ENCODE data around the gene RERE.

Gene RERE

DNA sequence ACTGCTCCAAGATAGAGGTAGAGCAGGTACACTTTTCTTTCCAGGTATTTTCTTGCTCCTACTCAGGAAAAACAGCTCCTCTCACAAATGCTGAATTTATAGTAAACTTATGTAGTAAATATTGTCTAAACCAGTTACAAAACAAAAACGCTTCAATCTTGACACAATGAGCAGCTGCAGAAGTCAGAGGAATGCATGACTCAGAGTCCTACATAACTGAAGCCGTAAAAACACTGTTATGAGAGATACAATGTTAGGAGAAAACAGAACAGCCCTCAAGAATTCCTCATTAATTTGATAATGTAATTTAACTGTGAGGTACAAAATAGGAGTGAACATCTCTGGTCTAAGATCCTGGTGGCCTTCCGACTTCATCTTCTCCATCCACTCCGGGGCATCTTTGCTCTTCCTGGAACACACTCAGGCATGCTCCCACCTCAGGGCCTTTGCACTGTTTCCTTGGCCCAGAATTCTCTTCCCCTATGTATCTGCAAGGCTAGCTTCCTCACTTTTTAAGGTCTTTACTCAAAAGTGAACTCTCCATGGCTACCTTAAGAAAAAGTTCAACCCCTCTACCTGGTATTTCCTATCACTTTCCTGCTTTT lies 361.0 kb downstream of the RERE start:
- H3F3A ChIP-seq (ENCODE audit: insufficient read depth): no peaks in the 10 kb centered on the region; the same call in 1 of the 2 replicates
- TF ChIP-seq, protein P1, sequence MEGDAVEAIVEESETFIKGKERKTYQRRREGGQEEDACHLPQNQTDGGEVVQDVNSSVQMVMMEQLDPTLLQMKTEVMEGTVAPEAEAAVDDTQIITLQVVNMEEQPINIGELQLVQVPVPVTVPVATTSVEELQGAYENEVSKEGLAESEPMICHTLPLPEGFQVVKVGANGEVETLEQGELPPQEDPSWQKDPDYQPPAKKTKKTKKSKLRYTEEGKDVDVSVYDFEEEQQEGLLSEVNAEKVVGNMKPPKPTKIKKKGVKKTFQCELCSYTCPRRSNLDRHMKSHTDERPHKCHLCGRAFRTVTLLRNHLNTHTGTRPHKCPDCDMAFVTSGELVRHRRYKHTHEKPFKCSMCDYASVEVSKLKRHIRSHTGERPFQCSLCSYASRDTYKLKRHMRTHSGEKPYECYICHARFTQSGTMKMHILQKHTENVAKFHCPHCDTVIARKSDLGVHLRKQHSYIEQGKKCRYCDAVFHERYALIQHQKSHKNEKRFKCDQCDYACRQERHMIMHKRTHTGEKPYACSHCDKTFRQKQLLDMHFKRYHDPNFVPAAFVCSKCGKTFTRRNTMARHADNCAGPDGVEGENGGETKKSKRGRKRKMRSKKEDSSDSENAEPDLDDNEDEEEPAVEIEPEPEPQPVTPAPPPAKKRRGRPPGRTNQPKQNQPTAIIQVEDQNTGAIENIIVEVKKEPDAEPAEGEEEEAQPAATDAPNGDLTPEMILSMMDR (IDR thresholded peaks at IDR 0.05; ENCODE audit: insufficient read depth, low read length, poor library complexity, severe bottlenecking): no peak
- no peak for TF ChIP-seq EZH2phosphoT487 (conservative IDR thresholded peaks at IDR 0.05; ENCODE audit: low read length)
- no peaks in the 10 kb centered on the region for H3K9me3 ChIP-seq (ENCODE audit: insufficient read depth, low read length)
- no peak overlapping the region for H3K9ac ChIP-seq (ENCODE audit: low read length)
- no peak overlapping the region for H3K4me2 ChIP-seq (ENCODE audit: low read depth, low read length, poor library complexity, severe bottlenecking)
- no peaks in the 10 kb centered on the region for H4K20me1 ChIP-seq (ENCODE audit: low read depth, low read length)
- peaks cover 39% of the 10 kb centered on the region; the same call in 1 of the 2 replicates for H3K79me2 ChIP-seq (ENCODE audit: insufficient read depth, low read length)
- H2AFZ ChIP-seq (ENCODE audit: low read depth, low read length, severe bottlenecking): no peak overlapping the region
- no peaks in the 10 kb centered on the region for H3K9me2 ChIP-seq (replicated peaks; ENCODE audit: insufficient read depth, low read length)
- no peak overlapping the region for H3K4me3 ChIP-seq (ENCODE audit: insufficient read depth, low read length, poor library complexity, severe bottlenecking)
- no peaks in the 10 kb centered on the region for H3K27me3 ChIP-seq (ENCODE audit: low read length)
- H3K36me3 ChIP-seq (ENCODE audit: low read length): no peaks in the 10 kb centered on the region
- no peak overlapping the region for H3K27ac ChIP-seq (ENCODE audit: low read depth, low read length)

DNA sequence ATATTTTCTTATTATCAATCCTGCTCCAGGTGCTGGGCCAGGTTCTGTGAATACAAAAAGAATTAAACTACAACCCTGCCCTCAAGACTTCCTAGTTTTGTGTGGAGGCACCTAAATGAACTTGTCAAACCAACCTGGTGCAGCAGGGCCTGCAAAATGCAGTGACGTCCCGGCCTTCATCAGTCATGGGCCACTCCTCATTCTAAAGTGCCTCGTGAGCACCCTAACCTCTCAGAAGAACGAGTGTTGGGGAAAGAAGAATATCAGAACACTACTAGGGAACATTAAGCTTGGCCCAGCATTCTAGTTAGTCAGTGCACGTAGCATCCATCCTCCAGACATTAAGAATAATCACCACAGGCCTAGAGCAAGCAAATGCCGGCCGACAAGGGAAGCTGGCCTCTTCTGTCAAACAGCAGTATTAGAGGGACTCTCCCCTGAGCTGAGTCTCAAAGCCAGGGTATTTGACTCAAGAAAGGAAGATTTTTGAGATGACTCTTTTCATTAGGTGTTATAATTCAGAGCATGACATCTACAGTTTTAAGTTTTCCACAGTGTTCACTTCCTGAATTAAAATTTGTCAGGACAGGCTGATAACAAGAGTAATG lies 361.6 kb downstream of the RERE start:
- Histone ChIP-seq H3K27me3 (ENCODE audit: low read length) (no peaks in the 10 kb centered on the region), H3F3A (ENCODE audit: insufficient read depth) (no peaks in the 10 kb centered on the region; the same call in 1 of the 2 replicates), H3K9ac (ENCODE audit: low read length) (no peak overlapping the region), H3K9me3 (ENCODE audit: insufficient read depth, low read length) (no peaks in the 10 kb centered on the region), H3K9me2 (replicated peaks; ENCODE audit: insufficient read depth, low read length) (no peaks in the 10 kb centered on the region), H2AFZ (ENCODE audit: low read depth, low read length, severe bottlenecking) (no peak overlapping the region), H3K4me3 (ENCODE audit: insufficient read depth, low read length, poor library complexity, severe bottlenecking) (no peak overlapping the region), H3K36me3 (ENCODE audit: low read length) (no peaks in the 10 kb centered on the region), H3K27ac (ENCODE audit: low read depth, low read length) (no peak overlapping the region), H4K20me1 (ENCODE audit: low read depth, low read length) (no peaks in the 10 kb centered on the region), H3K79me2 (ENCODE audit: insufficient read depth, low read length) (peaks cover 37% of the 10 kb centered on the region; the same call in 1 of the 2 replicates), H3K4me2 (ENCODE audit: low read depth, low read length, poor library complexity, severe bottlenecking) (no peak overlapping the region)
- TF ChIP-seq, protein P1 (IDR thresholded peaks at IDR 0.05; ENCODE audit: insufficient read depth, low read length, poor library complexity, severe bottlenecking): no peak
- no peak for TF ChIP-seq EZH2phosphoT487 (conservative IDR thresholded peaks at IDR 0.05; ENCODE audit: low read length)

- TF ChIP-seq, protein P1 (IDR thresholded peaks at IDR 0.05; ENCODE audit: insufficient read depth, low read length, poor library complexity, severe bottlenecking): no peak
- TF ChIP-seq EZH2phosphoT487 (conservative IDR thresholded peaks at IDR 0.05; ENCODE audit: low read length): no peak
- Histone ChIP-seq H3K27me3 (ENCODE audit: low read length) (no peaks in the 10 kb centered on the region), H3K9ac (ENCODE audit: low read length) (no peak overlapping the region), H3K27ac (ENCODE audit: low read depth, low read length) (no peak overlapping the region), H3K9me3 (ENCODE audit: insufficient read depth, low read length) (no peaks in the 10 kb centered on the region), H3K36me3 (ENCODE audit: low read length) (no peaks in the 10 kb centered on the region), H3K4me3 (ENCODE audit: insufficient read depth, low read length, poor library complexity, severe bottlenecking) (no peak overlapping the region), H3K4me2 (ENCODE audit: low read depth, low read length, poor library complexity, severe bottlenecking) (no peak overlapping the region), H3K9me2 (replicated peaks; ENCODE audit: insufficient read depth, low read length) (no peaks in the 10 kb centered on the region), H2AFZ (ENCODE audit: low read depth, low read length, severe bottlenecking) (no peak overlapping the region), H3F3A (ENCODE audit: insufficient read depth) (no peaks in the 10 kb centered on the region), H4K20me1 (ENCODE audit: low read depth, low read length) (no peaks in the 10 kb centered on the region), H3K79me2 (ENCODE audit: insufficient read depth, low read length) (peaks cover 4% of the 10 kb centered on the region; the same call in 1 of the 2 replicates)
These were observed 367.1 kb downstream of the RERE start for GRCh38 chr1:8450312-8450711.

Measured in SU-DHL-6 (cell line).